Vagina (tissue), 2 donors: ENCODE measurements around the gene VSTM2B. TPM values are rescaled to one million over a fixed set of nuclear protein-coding genes. Genes with fewer than 3 reads are reported as not detected.

Experiments
- DNase-seq, 2 donors: peaks; one replicate each; pipeline ENCODE4 v3.0.0-alpha.2; 2017; ENCODE audit errors: extremely low spot score in 2 of 2
- H3K27ac ChIP-seq: fragments of 200-600 bp; sonication (generic); one replicate; pipeline ENCODE4 v1.5.1; 2019
- H3K27me3 ChIP-seq: fragments of 200-600 bp; sonication (generic); one replicate; pipeline ENCODE4 v1.5.1; 2019
- H3K36me3 ChIP-seq, 2 donors: fragments of 200-600 bp; sonication (generic); one replicate each; pipeline ENCODE4 v1.5.1; 2017 to 2019
- H3K4me1 ChIP-seq: fragments of 200-600 bp; sonication (generic); one replicate; pipeline ENCODE4 v1.5.1; 2019
- H3K4me3 ChIP-seq, 2 donors: fragments of 200-600 bp; sonication (generic); 1 replicate in 1 of 2; 2 replicates in 1 of 2; pipeline ENCODE4 v1.5.1; 2016 to 2019
- H3K9me3 ChIP-seq: fragments of 200-600 bp; sonication (generic); one replicate; pipeline ENCODE4 v1.5.1; 2019
- POLR2A ChIP-seq, 2 donors: fragments of 450-650 bp; IDR thresholded peaks; one replicate each; pipeline ENCODE4 v1.6.1; 2017; ENCODE audit warnings: antibody characterized with exemption in 2 of 2, mild to moderate bottlenecking in 2 of 2, moderate library complexity in 2 of 2
- POLR2AphosphoS5 ChIP-seq, 2 donors: sonication (generic); formaldehyde crosslinking; IDR thresholded peaks; one replicate each; pipeline ENCODE4 v1.9.0; 2017; ENCODE audit warnings: antibody characterized with exemption in 2 of 2, mild to moderate bottlenecking in 2 of 2, low read depth in 1 of 2; ENCODE audit not compliant: insufficient read depth in 1 of 2
- intact Hi-C: fragments of 100-400 bp; cut with DNase I; formaldehyde crosslinking; loops from one replicate; pipeline ENCODE4 v1.15.1; 2023
- total RNA-seq: library from RNA; depleted of rRNA; stranded (reverse); fragments of >200 nt; gene quantifications from one replicate; pipeline ENCODE4 v1.2.3, GENCODE V29; 2016
- TF ChIP-seq, protein P1 (sequence below), 3 experiments: fragments of 450-650 bp in 2 of 3; fragments of 200-600 bp in 1 of 3; sonication (generic) in 1 of 3; IDR thresholded peaks; one replicate each; pipeline ENCODE4 v1.5.1; 2017 to 2019; ENCODE audit warnings: antibody characterized with exemption in 3 of 3, mild to moderate bottlenecking in 2 of 3, moderate library complexity in 2 of 3

Gene VSTM2B
- total RNA-seq, 1 donor from 2014 or later = 0.98 TPM

DNA sequence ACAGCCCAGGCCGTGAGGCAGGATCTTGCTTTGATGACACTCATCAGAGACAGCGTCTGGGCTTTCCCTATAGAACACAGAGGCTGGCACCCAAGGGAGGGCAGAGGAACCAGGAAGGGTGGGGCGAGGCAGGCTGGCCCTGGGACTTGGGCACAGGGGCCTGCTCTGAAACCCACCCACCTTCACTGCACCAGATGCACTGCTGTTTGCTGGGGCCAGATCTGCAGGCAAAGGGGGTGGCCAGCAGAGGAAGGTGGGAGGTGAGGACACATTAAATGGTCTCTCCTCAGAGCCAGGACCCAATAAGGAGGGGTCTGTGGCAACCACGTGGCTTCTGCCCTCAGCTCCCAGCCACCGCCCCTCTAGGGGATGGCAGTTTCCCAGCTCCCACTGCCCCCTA is 6.6 kb upstream of the VSTM2B start:
- H3K4me3 ChIP-seq = no peak overlapping the region
- H3K27me3 ChIP-seq = no peaks in the 10 kb centered on the region
- intact Hi-C loops = loop anchor here (5.0 kb wide), 1 partner anchor 787 kb away; no protein-coding TSS in a partner anchor
- no peak overlapping the region for H3K27ac ChIP-seq
- H3K9me3 ChIP-seq = no peaks in the 10 kb centered on the region
- H3K4me1 ChIP-seq = no peaks in the 10 kb centered on the region
- TF ChIP-seq, protein P1, sequence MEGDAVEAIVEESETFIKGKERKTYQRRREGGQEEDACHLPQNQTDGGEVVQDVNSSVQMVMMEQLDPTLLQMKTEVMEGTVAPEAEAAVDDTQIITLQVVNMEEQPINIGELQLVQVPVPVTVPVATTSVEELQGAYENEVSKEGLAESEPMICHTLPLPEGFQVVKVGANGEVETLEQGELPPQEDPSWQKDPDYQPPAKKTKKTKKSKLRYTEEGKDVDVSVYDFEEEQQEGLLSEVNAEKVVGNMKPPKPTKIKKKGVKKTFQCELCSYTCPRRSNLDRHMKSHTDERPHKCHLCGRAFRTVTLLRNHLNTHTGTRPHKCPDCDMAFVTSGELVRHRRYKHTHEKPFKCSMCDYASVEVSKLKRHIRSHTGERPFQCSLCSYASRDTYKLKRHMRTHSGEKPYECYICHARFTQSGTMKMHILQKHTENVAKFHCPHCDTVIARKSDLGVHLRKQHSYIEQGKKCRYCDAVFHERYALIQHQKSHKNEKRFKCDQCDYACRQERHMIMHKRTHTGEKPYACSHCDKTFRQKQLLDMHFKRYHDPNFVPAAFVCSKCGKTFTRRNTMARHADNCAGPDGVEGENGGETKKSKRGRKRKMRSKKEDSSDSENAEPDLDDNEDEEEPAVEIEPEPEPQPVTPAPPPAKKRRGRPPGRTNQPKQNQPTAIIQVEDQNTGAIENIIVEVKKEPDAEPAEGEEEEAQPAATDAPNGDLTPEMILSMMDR (IDR thresholded peaks at IDR 0.05) = no peak
- no peak for TF ChIP-seq POLR2A (IDR thresholded peaks at IDR 0.05)
- TF ChIP-seq POLR2AphosphoS5 (IDR thresholded peaks at IDR 0.05; ENCODE audit: insufficient read depth in 1 of 2, low read depth in 1 of 2) = no peak
- H3K36me3 ChIP-seq = no peaks in the 10 kb centered on the region
- no peak for DNase-seq

DNA sequence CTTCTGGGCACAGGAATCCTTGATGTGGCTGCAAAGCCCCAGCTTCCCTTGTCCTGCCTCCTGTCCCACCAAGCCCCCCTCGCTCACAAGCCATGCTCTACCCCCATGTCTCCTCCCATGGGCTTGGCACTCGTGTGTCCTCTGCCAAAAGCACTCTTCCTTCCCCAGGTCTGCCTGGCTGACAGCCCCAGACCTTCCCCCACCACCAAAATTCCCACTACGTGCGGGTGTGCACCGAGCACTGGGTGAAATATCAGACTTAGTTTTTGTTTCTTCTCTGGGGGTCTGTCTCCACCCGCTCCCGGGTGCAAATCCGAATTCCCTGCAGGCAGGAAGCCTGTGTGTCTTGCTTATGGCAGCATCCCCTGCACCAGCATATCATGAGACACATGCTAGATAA is 5.9 kb upstream of the VSTM2B start:
- DNase-seq = no peak
- Histone ChIP-seq H3K27me3 (no peaks in the 10 kb centered on the region), H3K4me1 (peaks cover 6% of the 10 kb centered on the region), H3K4me3 (no peak overlapping the region), H3K9me3 (no peaks in the 10 kb centered on the region), H3K27ac (no peak overlapping the region), H3K36me3 (no peaks in the 10 kb centered on the region)
- TF ChIP-seq, protein P1 (IDR thresholded peaks at IDR 0.05) = no peak
- TF ChIP-seq POLR2AphosphoS5 (IDR thresholded peaks at IDR 0.05; ENCODE audit: insufficient read depth in 1 of 2, low read depth in 1 of 2) = no peak
- intact Hi-C loops = loop anchor here (5.0 kb wide), 1 partner anchor 788 kb away; no protein-coding TSS in a partner anchor

DNA sequence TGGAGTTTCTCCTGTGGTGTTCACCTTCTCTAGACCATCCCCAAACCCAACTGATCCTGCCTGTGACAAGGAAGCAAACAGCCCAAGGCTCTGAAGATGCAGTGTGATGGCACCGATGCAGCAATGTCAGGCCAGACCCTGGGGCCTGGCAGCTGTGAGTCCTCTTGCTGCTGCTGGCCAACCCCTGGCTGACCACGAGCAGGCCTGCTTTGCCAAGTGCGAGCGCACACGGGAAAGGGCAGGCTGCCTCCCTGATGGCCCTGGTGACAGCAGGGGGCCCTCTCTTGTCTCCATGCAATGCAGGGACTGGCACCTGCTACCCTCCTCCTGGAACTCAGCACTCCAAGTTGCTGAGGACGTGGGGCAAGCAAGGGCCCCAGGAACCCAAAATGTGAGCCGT is 5.4 kb upstream of the VSTM2B start:
- no peaks in the 10 kb centered on the region for H3K9me3 ChIP-seq
- no peak for DNase-seq
- H3K4me1 ChIP-seq = peaks cover 10% of the 10 kb centered on the region
- H3K27me3 ChIP-seq = no peaks in the 10 kb centered on the region
- H3K27ac ChIP-seq = no peak overlapping the region
- TF ChIP-seq POLR2AphosphoS5 (IDR thresholded peaks at IDR 0.05; ENCODE audit: insufficient read depth in 1 of 2, low read depth in 1 of 2) (no peak), POLR2A (IDR thresholded peaks at IDR 0.05) (no peak)
- TF ChIP-seq, protein P1 (IDR thresholded peaks at IDR 0.05) = no peak
- H3K4me3 ChIP-seq = no peak overlapping the region
- intact Hi-C loops = no loop called here
- no peaks in the 10 kb centered on the region for H3K36me3 ChIP-seq

DNA sequence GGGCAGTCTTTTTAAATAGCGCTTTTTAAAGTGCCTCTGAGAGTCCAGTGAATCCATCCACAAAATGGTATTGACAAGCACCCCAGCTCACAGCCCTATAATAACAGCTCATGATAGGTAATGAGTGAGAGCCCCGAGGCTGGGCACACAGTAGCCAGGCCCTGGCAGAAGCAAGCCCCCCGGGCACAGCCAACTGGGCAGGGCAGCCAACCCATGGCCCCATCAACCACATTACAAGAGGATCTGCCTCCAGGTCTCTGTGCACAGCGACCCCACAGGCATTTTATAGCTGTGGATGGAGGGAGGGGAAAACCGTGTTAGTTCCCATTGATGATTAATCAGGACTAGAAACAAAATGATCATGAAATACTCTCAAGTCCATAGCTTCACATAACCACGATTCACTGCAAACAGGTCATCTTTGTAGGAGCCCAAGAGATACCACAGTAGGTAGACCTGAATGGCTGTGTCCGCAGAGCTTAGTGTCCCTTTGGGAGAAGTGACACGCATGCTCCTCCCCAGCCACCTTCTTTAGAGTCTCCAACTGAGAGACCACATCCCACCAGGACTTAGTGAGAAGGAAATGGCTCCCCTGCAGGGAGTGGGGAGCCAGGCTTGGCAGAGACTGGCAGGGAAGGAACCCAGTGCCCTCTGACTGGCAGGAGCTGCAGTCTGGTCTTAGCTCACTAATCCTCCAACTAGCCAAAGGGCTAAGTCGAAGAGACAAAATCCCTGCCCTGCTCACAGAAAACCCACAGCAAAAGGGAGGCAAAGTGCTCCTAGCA is 4.3 kb upstream of the VSTM2B start:
- Histone ChIP-seq H3K27ac (no peak overlapping the region), H3K4me3 (no peak overlapping the region), H3K4me1 (peaks cover 18% of the 10 kb centered on the region), H3K27me3 (no peaks in the 10 kb centered on the region), H3K9me3 (no peaks in the 10 kb centered on the region), H3K36me3 (no peaks in the 10 kb centered on the region)
- DNase-seq = no peak
- TF ChIP-seq POLR2A (IDR thresholded peaks at IDR 0.05) (no peak), POLR2AphosphoS5 (IDR thresholded peaks at IDR 0.05; ENCODE audit: insufficient read depth in 1 of 2, low read depth in 1 of 2) (no peak)
- TF ChIP-seq, protein P1 (IDR thresholded peaks at IDR 0.05) = no peak
- intact Hi-C loops = no loop called here

DNA sequence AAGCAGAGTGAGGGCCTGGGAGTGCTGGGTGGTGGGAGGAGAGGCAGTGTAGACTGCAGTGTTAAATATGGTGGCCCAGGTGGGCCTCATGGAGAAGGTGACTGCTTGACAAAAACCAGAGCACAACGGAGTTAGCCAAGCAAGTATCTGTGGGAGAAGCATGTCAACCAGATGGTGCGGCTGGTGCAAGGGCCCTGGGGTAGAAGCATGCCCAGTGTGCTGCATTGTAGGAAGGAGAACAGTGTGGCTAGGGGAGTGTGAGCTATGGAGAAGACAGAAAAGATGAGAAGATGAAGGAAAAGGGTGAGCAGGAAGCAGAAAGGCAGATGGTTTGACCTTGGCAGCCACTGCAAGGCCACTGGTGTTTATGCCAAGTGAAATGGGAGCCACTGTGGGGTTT is 2.2 kb upstream of the VSTM2B start:
- Histone ChIP-seq H3K4me3 (no peak overlapping the region), H3K27ac (no peak overlapping the region), H3K4me1 (peaks cover 39% of the 10 kb centered on the region), H3K9me3 (no peaks in the 10 kb centered on the region), H3K27me3 (peaks cover 4% of the 10 kb centered on the region), H3K36me3 (no peaks in the 10 kb centered on the region)
- TF ChIP-seq, protein P1 (IDR thresholded peaks at IDR 0.05) = no peak
- TF ChIP-seq POLR2AphosphoS5 (IDR thresholded peaks at IDR 0.05; ENCODE audit: insufficient read depth in 1 of 2, low read depth in 1 of 2) (no peak), POLR2A (IDR thresholded peaks at IDR 0.05) (no peak)
- intact Hi-C loops = no loop called here
- no peak for DNase-seq
